NCI-H1436 treated with DMSO at 0.1 percent for 48 hours (cell line): Measurements from ENCODE around the gene SLC10A7.

ENCODE experiments used
- DNase-seq: peaks from one replicate; lab custom pipeline; 2025; lab: John Stamatoyannopoulos, UW

The SLC10A7 gene

DNA sequence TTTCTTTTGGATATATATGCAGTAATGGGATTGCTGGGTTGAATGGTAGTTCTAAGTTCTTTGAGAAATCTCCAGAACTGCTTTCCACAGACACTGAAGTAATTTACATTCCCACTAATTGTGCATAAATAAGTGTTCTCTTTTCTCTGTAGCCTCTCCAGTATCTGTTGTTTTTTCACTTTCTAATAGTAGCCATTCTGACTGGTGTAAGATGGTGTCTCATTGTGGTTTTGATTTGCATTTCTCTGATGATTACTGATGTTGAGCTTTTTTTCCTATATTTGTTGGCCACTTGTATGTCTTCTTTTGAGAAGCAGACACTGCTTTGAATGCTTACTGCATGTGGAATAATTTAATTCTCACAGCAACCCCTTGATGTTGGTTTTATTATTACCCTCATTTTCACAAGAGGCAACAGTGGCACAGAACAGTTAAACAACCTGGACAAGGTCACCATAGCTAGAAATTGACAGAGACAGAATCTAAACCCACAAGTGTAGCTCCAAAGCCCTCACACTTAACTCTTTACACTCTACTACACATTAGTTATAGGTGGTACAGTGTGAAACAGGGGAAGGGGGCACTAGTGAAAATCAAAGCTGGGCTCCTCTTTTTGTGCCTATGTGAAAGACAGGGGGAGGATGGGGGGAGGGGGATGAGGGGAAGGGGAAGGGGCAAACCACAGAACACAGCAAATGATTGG lies 211.3 kb downstream of the SLC10A7 start:
- no peak for DNase-seq

DNA sequence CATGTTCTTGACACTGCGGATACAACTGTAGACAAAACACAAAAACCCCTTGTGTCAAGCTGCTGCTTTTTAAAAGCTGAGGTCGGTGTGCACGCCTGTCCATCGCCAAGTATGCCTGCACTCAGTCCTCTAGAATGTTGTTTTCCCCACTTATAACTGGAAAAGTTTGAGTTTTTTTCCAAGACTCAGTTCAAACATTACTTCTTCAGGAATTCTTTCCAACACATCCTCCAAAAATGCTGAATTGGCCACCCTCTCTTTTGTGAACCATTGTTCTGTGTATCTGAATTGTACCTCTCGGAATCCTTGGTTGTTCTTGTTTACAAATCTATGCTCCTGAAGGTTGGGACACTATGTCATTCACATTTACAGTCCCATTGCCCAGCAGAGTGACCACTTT lies 212.8 kb downstream of the SLC10A7 start:
- DNase-seq: no peak

DNA sequence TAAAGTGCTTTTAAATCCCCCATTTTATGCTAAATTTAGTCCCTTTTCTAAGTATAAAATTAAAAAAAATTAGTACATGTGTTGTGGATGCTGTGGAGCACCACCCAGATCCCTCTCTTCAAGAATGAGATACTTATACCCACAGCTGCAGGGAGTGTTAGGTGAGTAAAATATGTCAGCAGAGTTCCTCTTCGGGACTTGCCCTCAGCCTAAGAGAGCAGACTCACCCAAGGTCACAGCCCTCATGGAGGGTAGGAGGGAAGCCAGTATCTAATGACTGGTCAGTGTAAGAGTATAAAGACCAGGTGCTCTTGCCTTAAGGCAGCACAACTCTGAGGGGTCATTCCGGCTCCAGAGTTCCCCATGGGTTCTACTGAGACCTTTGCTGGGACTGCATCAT lies 218.9 kb downstream of the SLC10A7 start:
- no peak for DNase-seq

DNA sequence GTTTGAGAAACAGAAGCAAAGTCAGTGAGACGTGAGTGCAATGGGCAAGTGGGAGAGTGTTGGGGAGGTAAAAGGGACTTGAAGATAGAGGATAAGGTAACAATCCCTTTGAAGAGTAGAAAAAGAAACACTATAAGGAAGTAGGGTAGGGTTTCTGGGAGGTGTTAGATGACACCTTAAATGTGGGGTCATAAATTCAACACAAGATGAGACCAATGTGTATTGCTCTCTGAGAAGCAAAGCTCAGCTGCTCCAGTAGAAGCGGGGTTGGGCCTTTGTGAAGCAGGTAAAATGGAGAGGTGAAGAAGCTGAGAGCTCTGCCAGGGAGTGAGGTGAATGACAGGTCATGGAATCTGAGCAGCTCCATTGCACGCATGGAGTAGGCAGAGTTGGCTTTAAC lies 222.1 kb downstream of the SLC10A7 start:
- no peak for DNase-seq

- no peak for DNase-seq
Observed at GRCh38 chr4:146294776-146295175, 227.0 kb downstream of the SLC10A7 start.

GRCh38 chr4:146292508-146292907 lies 229.2 kb downstream of the SLC10A7 start:
- DNase-seq: no peak

DNA sequence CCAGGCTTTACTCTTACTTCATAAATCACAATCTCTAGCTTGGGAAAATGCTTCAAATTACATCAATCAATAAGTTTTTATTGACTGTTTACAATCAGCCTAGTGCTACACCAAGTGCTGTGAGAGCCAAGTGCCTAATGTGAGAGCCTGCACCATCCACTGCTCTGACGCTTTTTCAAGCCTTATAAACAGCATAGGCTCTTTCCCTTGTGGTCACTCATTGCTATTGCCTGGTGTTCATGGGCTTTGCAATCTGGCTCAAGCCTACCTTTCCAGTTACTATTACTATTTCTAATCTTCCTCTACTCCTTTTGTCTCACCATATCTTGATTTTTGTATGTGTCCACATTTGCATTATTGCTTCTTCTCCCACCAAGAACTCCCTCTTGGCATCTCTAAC lies 230.4 kb downstream of the SLC10A7 start:
- DNase-seq: no peak

GRCh38 chr4:146288193-146288592 lies 233.5 kb downstream of the SLC10A7 start:
- no peak for DNase-seq

GRCh38 chr4:146285037-146285436 lies 236.7 kb downstream of the SLC10A7 start:
- DNase-seq: no peak

DNA sequence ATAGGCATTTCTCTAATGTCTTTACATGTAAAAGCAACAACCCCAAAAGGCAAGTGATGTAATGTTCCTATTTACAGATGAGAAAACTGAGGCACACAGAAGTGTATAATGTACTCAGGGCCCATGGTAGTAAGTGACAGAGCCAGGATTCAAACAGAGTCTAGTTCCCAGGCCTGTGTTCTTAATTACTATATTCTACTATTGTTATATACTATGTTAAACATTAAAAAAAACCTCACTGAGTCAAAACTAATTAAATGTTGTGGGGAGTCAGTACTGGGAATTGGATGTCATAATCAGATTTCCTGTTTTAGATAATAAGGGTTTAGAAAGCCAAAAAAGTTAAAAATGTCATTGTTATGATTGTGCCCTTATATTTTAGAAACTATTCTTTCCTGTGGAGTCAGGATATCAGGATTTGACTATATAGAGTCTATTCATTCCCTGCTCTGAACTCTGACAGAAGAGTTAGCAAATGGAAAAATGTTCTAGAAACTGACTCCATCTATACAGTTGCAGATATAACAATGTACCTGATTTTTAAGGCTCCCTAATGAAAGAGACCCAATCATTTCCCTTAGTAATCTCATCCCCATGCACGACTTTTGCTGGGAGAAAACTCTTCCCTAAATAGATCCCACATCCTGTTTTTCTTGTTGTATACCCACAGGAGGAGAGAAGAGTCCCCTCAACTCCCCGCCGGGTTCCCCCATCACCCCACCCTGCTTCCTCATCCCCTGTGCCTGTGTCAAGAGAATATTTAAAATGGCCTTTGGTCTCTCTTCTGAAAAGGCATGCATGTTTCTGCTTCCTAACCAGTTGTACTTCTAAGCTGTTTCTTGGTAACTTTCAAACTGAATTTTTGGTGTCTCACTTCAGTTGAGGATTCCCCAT lies 237.7 kb downstream of the SLC10A7 start:
- DNase-seq: no peak

DNA sequence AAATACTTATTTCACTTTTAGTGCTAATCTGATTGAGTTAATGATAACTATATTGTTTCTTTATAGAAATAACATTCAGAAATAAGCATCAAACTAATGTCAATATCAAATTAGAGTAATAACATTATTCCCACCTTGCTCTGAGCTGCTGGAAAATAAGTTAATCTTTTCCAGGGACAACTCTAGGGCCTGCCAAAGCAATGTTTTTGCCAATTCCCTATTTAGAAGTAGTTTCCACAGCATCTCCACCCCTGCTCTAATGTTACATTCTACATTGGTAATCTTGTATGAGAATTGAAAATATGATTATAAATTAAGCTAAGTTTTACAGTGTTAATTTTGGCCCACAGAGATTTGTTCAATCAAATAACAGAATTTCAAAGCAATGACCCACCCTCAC lies 239.1 kb downstream of the SLC10A7 start:
- no peak for DNase-seq

DNA sequence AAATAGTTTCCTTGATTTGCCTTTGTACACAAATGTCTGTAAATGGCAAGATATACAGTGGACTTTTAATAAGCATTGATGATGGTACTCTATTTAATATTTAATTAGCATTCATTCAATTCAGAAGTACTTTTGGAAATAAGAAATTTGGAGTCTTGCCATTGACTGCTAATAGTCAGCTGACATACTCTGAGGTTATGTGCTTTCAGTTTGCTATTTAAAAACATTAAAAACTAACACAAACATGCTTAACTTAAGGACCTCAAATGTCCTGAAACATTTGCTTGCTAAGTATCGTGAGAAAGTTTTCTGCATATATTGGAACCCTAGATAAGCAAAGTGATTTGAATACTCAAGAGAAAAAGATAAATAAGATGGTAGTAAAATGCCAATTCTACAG lies 242.8 kb downstream of the SLC10A7 start:
- DNase-seq: no peak

GRCh38 chr4:146275370-146275769 lies 246.4 kb downstream of the SLC10A7 start:
- DNase-seq: no peak

DNA sequence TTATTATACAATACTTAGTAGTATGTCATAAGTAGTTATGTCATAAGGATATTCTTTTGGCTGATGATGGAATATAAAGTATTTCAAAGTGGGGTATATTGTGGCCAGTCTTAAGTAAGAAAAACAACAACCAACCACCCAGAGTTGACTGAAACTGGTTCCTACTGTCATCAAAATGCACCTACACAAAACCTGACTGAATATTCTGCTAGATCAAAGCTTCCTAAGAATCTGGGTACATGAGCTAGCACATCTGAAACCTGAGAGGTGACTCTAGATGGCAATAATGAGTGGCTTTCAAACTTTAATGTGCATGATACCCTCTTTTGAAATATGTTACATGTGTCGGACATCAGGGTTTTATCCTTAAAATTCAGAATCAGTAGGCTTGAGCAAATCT lies 247.0 kb downstream of the SLC10A7 start:
- DNase-seq: no peak

DNA sequence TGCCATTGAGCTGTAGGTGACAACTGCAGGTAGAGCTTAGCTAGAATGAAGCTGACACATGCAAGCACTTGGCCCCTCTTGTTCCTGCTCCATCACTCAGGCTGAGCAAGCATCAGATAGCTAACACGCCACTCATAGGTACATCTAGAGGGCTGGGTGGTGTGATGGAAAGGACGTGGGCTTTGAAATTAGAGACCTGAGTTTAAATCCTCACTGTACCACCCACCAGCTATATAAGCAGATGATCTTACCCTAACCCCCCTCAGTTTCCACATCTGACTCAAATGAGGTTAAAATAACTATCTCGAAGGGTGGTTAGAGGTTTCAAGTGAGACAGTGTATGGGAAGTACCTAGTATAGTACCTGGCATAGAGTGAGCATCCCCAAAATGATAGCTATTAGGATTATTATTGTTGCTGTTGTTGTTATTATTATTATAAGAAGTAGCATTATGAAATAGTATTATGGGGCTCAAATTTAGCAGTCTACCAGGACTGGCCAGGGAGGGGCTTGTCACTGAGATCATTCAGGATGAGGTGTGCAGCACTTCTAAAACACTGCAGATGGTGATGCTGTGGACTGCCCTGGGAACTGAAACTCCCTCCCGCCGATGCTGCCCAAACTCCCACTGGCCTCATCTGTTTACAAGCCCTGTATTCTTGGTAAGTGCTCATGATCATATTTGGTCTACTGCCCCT lies 248.4 kb downstream of the SLC10A7 start:
- no peak for DNase-seq

- no peak for DNase-seq
Observed at GRCh38 chr4:146271466-146271865, 250.3 kb downstream of the SLC10A7 start.

GRCh38 chr4:146269228-146269653 lies 252.5 kb downstream of the SLC10A7 start:
- no peak for DNase-seq

GRCh38 chr4:146267826-146268225 lies 253.9 kb downstream of the SLC10A7 start:
- DNase-seq: no peak

DNA sequence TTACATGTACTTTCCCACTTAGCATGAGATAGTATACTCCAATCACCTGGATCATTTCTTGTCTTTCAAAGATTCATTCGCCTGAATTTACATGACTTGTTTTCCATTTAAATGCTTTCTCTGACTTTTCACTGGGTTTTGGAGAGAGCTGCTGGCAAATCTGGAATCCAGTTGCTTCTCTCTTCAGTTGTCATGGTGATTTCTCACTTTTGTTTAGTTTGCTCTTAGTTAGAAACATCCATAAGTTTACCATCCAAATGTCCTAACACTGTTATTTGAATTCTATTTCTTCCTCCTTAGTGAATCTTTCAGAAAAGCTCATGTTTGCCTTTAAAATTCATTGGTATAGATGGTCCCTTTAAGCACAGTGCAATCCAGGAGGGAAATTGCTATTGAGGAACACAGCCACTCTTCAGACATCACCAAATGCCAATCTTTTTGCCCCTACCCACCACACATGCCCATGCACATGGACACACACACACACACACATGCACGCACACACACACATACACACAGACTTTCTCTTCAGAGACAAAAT lies 255.7 kb downstream of the SLC10A7 start:
- no peak for DNase-seq

GRCh38 chr4:146263793-146264192 lies 257.9 kb downstream of the SLC10A7 start:
- no peak for DNase-seq

DNA sequence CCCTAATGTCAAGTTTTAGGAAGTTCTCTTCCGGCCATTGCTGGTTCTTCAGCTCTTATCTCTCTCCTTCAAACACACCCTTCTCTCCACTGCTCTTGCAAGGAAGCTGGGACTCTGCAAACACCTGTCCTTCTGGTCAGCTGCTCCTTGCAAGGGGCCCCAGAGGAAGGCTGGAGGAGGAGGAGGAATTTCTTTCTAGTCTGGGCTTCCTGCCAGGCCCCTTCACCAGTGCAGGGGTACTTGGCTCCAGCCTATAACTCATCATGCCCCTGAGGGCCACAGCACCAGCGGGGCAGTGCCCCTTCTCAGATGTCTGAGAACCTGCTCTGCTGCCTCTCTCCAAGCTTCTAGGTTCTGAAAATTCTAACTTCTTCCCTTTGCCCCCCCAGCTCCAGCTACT lies 260.7 kb downstream of the SLC10A7 start:
- no peak for DNase-seq

- no peak for DNase-seq
Observed at GRCh38 chr4:146260521-146260920, 261.2 kb downstream of the SLC10A7 start.

GRCh38 chr4:146257511-146257910 lies 264.2 kb downstream of the SLC10A7 start:
- no peak for DNase-seq
